GM19455 (cell line): ENCODE measurements around the gene DYTN.
"Not testable (repeated sequence)": the region's sequence is repeated elsewhere in the genome, so short reads cannot be mapped to it uniquely, and the experiment has no call there.

Experiments
- ATAC-seq: cut with Tn5 transposase; IDR thresholded peaks from one replicate; pipeline ENCODE4 v1.9.1; 2021; ENCODE audit not compliant: unreplicated experiment

The DYTN gene, protein sequence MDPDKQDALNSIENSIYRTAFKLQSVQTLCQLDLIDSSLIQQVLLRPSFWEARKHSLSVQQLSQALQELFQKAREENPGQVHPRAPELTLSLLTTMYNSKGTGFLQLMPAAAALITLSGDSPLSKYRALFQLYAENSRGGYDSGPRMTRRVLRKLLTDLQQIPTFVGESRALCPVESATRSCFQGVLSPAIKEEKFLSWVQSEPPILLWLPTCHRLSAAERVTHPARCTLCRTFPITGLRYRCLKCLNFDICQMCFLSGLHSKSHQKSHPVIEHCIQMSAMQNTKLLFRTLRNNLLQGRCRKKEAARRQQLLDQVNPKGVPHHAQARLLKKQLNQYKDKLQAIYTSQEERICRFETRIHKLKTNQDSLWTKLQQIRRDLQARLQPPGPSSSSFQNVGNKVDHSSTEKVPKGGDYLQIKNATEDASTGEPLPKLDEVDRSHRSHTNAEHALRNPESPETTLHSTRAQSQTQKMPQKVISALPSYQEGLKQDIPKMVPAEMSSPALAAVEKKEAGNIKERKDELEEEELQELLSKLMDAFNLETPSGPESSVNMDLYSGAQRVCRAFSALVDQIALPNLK

DNA sequence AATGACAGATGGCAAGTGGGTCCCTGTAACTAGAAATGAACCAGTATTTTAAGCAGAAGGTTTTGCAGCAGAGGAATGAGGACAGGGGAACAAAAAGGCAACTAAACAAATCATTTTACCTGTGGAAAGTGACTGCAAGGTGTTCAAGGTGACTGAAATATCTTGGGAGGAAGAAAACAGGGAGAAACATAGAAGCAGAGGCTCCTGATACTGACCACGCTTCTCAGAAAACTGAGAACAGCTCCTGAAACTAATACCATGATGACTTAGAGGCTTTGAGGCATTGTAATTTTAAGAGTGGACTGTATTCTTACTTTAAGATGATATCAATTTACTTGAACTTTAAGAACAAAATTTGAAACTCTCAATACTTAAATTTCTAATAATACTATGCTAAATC is at the start of gene DYTN:
Gene DYTN, minus strand, starts transcription at position 101 of the 400 bp plus-strand sequence. CDS start 117 bp downstream, outside the sequence.
- no peak for ATAC-seq

DNA sequence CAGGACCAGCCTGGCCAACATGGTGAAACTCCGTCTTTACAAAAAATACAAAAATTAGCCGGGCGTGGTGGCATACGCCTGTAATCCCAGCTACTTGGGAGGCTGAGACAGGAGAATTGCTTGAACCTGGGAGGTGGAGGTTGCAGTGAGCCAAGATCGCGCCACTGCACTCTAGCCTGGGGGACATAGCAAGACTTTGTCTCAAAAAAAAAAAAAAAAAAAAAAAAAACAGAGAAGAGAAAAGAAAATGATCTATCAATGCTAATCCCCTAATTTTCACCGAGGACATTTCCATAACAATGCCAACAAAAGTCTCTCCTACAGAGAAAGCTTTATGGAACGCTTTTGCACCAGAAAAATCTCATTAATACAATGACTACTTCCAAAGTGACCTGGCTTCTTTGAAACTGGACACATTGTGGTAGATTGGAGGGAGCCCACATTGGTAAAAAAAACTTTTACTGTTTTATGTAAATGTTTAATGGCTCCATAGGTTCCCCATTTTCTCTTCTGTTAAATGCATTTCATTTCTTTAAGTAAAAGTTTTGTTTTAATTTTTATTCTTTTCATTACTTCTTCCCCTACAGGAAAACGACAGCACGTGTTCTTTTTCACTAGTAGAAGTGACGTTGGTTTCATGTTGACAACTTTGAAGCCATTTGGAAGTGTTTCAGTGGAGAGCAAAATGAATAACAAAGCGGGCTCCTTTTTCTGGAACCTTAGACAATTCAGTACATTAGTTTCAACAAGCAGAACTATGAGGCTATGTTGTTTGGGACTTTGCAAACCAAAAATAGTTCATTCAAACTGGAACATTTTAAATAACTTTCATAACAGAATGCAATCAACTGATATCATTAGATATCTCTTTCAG is 48.1 kb upstream of the DYTN start:
- no peak for ATAC-seq

DNA sequence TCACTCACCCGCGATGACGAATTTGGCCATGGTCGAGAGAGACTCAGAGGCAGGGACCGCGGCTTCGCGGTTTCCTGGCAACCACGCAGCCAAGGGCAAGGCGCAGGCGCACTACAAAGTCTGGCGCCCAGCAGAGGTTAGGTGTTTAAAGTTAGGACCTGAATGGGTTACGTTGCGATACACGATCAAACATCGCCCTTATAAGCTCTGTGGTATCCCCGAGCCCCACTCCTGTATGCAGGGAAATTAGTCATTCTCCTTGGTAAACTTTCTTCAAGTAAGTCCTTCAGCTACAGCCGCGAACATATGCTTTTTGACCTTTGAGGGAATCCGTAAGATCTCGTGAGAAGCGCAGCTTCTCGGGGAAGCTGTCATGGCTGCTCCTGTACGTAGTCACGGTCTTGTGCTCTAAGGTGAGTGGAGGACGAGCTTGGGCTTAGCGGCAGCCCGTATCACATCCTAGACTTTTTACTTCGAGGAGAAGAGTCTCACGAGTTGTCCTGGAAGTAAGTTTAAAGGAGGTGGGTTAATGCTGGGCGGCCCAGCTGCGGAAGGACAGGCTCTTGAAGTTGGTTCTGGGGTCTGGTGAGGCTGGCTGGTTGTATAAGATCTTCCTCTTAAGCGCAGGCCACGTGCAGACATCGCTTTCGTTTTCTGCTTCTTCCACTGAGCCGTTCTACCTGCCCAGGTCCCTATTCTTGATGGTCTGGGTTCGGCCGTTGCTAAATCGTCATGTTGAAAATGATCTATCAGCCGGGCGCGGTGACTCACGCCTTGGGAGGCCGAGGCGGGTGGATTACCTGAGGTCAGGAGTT is 47.3 kb upstream of the DYTN start, which contains the start of the genes FASTKD2 and MDH1B:
Gene FASTKD2, plus strand, starts transcription at position 365 of the 815 bp plus-strand sequence. CDS start 1,088 bp downstream, outside the sequence.
Gene MDH1B, minus strand, starts transcription at position 87 of the 815 bp plus-strand sequence. Its CDS starts 57 bp downstream, at position 30.
- peak; percentile 97 for ATAC-seq

DNA sequence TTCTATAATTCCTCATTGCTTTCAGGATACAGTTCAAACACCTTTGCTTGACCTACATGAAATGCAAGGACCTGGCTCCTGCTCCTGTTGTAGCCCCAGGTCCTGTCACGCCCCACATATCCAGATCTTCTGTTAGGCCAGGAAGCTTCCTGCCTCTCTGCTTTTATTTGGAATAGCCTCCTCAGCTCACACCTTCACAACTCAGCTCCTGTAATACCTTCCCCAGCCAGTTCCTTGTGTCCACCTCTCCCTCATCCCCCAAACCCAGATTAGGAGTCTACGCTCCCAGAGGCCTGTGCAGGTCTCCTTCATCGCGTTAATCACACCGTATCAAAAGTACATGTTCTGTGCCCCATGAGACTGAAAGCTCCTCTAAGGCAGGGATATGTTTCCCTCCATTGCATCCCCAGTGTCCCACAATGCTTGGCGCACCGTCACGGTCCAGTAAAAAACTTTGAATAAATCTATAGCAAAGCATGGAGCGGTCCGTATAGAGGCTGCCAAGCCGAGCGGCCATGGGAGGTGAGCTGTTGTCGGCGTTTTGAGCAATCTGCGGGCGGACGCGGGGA is 46.6 kb upstream of the DYTN start:
- peak; percentile 42 for ATAC-seq

DNA sequence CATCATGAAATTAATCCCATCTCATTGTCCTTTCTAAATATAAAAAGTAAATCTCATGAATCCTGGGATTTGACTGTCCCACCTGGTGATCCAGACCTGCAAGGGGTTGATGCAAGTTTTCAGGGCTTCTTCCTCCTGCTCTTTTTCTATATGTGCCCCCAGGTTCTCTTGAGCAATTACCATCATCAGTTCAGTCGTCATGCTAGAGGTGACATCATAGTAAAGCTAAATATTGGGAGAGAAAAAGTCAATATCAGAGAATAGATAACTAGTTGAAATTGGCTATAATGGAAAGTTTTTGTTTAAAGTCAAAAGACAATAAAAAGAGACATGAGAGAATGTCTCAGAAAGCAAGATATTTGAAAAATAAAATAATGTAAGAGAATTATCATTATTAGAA is 38.6 kb upstream of the DYTN start:
- ATAC-seq, result no peak

DNA sequence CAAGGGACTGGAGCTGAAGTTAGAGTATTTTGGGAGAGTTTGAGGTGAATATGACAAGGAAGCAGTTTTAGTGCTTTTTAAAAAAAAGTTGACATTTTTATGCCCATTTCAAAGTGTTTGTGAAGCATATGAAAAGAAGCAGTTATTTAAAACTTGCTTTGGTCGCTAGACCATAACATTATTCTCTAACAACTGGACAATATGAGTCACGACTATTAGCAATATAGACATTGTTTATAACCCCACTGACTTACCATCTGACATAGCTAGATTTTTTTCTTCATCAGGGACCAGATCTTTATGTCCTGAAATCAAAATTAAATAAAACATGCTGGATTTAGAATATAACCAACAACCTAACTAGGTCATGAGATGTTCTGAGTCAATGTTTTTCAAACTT is 22.6 kb upstream of the DYTN start:
- ATAC-seq, result no peak

DNA sequence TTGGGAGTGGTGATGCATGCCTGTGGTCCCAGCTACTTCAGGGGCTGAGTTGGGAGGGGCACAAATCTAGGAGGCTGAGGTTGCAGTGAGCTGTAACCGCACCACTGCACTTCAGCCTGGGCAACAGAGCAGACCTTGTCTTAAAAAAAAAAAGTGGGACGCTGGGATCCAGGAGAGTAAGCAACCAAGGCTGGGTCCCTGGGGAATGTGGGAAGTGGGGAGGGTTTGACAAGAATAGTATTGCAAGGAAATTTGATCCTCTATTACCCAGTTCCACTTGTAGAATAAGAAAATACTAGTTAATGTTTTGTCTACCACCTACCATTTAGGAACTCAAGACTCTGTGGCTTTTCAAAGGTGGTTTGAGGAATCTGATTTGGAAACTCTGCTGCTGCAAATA is 21.1 kb upstream of the DYTN start:
- ATAC-seq, result no peak

DNA sequence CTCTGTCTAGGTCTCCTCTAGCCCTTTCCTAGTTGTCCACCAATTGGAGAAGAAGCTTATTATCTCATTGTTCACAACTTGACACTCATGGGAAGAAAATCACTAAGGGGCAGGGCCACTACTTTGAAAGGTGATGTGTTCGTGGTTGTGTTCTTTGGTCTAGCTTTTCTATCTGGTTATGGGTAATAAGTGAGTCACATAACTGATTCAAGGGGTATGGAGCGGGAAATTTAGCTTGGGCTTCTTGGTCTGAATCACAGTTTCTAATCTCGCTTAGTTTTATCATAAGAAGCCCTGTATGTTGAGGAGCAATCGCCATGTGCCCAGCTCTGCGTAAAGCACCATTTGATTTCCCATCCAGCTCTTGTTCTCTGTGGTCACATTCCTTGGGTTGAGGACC is 18.7 kb upstream of the DYTN start:
- ATAC-seq, result no peak

DNA sequence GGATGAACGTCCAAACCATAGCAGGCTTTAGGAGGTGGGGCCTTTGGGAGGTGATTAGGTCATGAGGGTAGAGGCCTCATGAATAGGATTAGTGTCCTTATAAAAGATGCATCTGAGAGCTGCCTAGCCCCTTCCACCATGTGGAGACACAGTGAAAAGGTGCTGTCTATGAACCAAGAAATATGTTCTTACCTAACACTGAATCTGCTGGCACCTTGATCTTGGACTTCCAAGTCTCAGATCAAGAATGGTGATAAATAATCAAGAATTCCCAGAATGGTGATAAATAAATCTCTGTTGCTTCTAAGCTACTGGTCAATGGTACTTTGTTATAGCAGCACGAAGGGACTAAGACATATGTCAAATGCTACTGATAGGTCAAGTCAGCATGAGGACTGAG is 15.1 kb upstream of the DYTN start:
- no peak for ATAC-seq

DNA sequence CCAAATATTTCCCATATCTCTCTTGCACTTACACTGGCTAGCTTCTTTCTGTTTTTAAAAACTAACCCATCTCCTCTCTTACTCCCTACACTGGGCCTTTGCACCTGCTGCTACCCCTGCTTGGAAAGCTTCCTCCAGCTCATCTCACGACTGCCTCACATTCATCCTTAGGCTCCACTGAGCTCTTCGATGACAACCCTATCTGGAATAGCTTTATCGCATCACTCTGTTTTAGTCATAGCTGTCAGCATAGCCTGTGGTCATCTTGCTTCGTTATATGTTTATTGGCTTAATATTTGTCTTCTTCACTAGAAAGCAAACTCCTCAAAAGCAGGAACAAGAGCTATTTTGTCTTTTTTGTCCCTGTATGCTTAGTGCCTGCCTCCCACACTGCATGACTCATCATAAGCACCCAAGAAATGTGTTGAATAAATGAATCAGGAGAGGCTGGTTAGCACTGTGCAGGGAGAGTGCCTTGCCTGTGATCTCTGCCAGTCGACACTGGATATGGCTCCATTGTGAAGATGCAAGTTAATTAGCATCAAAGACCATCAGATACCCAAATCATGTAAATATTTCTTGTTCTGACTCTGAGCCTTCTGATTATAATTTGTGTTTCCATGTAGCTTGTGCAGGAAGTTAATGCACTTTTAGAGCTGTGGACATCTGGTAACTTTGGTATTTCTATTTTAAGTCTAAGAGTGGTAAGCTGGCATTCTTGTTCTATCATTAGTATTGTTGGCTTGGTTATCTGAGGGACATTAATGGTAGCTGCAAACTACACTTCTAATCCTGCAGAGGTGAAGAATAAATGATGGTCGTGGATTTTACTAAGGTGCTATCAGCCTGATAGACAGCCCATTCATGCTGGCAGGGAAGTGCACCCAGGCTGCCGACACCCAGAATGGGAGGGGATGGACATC is 10.3 kb upstream of the DYTN start:
- ATAC-seq, result no peak

DNA sequence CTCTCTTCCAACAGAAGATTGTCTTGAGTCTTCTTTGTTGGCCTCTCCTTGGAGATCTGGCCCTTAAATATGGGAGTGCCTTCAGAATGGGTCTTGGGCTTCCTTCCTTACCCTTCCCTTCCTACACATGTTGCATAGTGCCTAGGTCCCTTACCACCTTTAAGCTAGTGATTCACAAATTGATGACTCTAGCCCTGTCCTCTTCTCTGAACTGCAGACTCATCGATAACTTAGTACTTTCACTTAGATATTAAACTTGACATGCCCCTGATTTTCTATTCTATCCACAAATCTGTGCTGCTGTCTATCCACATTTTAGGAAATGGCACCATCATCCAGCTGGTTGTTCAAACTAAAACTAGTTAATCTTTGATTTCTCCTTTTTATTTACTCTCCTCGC is 9.1 kb upstream of the DYTN start:
- no peak for ATAC-seq

DNA sequence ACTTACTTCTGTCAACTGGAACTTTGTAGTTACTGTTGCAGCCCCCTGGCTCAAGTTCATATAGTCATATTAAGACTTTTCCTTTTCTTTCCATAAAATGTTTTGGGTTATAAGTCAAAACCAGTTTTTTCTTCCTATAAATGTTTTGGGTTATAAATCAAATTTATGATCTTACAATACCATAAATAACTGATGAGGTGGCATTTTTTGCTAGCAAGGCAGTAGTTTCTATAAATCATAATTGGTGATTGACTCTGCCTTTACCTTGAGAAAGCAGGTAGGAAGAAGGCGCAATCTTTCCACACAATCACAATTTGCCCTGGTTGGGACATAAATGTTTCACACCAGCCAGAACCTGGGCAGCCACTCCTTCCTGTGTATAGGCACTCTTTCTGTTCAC is 5.1 kb upstream of the DYTN start:
- no peak for ATAC-seq

DNA sequence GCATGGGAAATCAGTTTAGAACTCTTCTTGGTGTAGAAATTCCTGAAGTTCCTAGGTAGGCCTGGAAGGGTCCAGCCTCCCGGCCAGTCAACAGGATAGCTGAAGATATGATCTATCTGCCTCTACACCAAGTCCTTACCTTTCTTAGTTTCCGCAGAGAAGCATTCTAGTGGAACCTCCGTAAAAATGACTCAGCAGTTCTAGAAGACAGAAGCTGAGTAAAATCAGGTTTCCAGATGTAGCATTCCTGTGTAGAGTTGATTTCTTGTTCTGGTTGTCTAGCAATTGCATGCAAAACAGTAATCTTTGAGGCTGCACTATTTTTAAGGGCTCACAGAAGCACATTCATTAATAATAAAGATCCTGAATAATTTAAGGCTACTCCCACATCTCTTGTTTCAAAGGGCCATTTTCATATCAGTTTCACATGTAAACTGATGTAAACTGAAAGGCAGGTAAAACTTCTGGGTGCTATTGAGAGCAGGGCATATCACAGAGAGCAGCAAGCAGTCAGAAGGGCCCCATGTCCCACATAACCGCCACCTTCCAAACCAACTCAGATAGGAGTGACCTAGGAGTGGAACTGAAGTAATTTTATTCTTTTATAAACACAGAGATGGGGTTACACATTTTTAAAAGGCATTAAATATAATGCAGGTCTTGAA is 3.2 kb upstream of the DYTN start:
- ATAC-seq, result peak; percentile 83

DNA sequence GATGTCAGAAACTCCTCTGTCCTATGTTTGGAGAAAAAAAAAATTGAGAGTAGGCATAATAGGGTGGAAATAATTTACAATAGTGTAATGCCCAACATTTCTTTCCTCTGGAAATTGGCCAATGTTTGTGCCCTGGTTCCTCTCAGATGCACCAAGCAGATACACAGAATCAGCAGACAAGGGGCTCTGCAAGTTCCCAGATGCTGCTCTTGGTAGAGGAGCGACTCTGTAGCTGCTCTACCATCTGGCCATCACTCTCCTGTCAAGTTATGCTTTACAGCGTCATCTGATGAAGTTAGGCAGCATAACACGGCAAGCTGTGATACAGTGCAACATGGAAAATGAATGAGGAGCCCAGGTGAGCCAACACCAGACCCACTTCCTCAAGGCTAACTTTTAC is 1.6 kb downstream of the DYTN start:
- no peak for ATAC-seq

DNA sequence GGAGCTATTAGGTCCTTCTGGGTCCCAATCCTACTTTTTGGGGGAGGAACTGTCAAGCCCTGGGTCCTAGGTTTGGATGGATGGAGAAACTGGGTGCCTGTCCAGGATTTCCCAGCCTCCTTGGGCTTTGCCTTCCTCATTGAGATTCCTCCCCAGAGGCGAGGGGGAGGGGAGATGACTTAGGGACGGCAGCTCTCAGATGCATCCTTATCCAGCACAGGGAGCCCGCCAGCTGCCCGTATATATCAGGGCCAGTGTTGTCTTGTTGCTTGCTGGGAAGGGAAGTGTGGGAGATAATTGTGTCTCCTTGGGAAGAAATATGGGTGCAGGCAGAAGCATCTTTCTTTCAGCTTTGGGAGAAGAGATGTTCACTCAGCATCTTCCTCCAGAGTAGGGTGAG is 3.0 kb downstream of the DYTN start:
- not testable (repeated sequence) for ATAC-seq

DNA sequence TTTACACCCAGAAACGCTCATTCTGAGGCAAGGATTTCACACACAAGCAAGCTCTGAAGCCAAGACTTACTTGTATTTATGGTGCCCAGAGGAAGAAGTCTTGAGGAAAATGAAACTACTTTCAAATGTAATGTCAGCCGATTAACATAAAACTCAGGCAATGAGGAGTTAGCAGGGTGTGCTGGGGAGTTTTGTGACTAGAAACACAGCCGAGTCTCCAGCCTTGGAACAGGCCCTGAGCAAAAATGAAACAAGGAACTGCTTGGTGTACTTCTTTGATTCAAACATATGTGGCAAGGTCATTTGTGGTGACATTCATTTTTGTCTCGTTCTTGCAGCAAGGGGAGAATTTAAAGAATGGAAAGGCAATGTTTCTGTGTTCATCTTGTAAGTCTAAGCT is 4.5 kb downstream of the DYTN start:
- peak; percentile 71 for ATAC-seq

DNA sequence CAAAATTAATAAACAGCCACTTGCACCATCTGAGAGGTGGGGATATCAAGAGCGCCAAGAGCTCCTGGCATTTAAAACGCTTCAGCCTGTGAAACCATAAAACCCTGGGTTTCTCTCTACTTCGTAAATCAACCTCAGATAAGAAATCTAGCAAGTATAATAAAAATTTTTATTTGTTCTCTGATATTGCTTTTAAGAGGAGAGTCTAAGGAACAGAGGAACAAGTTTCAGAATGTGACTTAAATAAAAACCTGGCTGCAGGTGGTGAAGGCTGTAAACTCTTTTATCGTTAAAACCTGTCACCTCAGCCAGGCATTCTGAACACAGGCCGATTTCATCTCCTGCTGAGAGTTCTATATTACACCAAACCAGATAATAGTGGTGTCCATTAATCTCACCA is 9.9 kb downstream of the DYTN start:
- ATAC-seq, result no peak

DNA sequence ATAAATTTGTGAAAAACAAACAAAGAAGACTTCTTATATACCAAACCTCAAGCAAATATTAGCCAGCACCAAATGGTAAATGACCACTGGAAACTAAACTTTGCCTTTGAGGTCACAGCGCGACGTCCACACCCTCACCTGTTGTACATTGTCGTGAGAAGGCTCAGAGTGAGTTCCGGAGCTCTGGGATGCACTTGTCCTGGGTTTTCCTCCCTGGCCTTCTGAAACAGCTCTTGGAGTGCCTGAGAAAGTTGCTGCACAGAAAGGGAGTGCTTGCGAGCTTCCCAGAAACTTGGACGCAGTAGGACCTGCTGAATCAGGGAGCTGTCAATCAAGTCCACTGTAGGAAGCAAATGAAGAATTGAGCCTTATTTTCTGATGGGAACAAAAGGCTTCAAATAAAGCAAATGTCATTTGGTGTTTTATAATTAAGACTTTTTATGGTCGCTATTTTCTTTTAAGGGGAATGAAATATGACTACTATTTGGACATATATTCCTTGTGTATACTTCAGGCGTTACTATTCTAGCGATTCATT is 11.0 kb downstream of the DYTN start:
- ATAC-seq, result no peak
